Natural killer cell treated with Interleukin-12 subunit alpha and Interleukin-12 subunit beta and Interleukin-15 and Interleukin-18, amount 100 ng/mL, for 72 hours (primary cell): ENCODE data around the gene NCS1. TPM values are rescaled to one million over a fixed set of nuclear protein-coding genes. Genes with fewer than 3 reads are reported as not detected.
"Not testable (repeated sequence)": the region's sequence is repeated elsewhere in the genome, so short reads cannot be mapped to it uniquely, and the experiment has no call there.

ENCODE experiments used
- ATAC-seq, 2 donors: fragments of 150-1000 bp; cut with Tn5 transposase in 1 of 2; sonication (Bioruptor Pico), chemical (Tn5 transposase) in 1 of 2; 2 replicates each; pipeline ENCODE4 v1.10.0; 2021
- DNase-seq: peaks from one replicate; pipeline ENCODE4 v3.0.0; 2022; ENCODE audit warnings: low spot score
- H3K27ac Mint-ChIP-seq, 2 donors: 1 replicate in 1 of 2; 2 replicates in 1 of 2; pipeline ENCODE4 v1.8.0; 2022; ENCODE audit warnings: mixed read lengths in 2 of 2, mild to moderate bottlenecking in 1 of 2, moderate library complexity in 1 of 2
- H3K27me3 Mint-ChIP-seq, 2 donors: 1 replicate in 1 of 2; 2 replicates in 1 of 2; pipeline ENCODE4 v1.8.0; 2022; ENCODE audit warnings: mixed read lengths in 2 of 2
- H3K36me3 Mint-ChIP-seq: one replicate; pipeline ENCODE4 v1.8.0; 2022; ENCODE audit warnings: mixed read lengths
- H3K4me1 Mint-ChIP-seq, 2 donors: 1 replicate in 1 of 2; 2 replicates in 1 of 2; pipeline ENCODE4 v1.8.0; 2022; ENCODE audit warnings: low read depth in 2 of 2, mixed read lengths in 2 of 2, mild to moderate bottlenecking in 1 of 2
- H3K4me3 Mint-ChIP-seq: one replicate; pipeline ENCODE4 v1.8.0; 2022; ENCODE audit warnings: mixed read lengths
- H3K9me3 Mint-ChIP-seq: 2 replicates; pipeline ENCODE4 v1.8.0; 2022; ENCODE audit warnings: mixed read lengths
- total RNA-seq, 2 donors: library from RNA; stranded (reverse); gene quantifications; one replicate each; pipeline ENCODE4 v1.2.3, GENCODE V29; 2022

NCS1 gene
- total RNA-seq, 2 donors from 2014 or later = 31.0 to 38.1 TPM

- no peak for ATAC-seq
- DNase-seq = no peak
- Mint-ChIP-seq H3K4me3 (no peak overlapping the region), H3K4me1 (no peaks in the 10 kb centered on the region), H3K27me3 (peaks cover 20 to 21% of the 10 kb centered on the region in 2 donors), H3K36me3 (no peaks in the 10 kb centered on the region), H3K9me3 (peaks cover 3% of the 10 kb centered on the region), H3K27ac (no peak overlapping the region)
Observed at GRCh38 chr9:130276121-130276520, 103.9 kb downstream of the NCS1 start.

DNA sequence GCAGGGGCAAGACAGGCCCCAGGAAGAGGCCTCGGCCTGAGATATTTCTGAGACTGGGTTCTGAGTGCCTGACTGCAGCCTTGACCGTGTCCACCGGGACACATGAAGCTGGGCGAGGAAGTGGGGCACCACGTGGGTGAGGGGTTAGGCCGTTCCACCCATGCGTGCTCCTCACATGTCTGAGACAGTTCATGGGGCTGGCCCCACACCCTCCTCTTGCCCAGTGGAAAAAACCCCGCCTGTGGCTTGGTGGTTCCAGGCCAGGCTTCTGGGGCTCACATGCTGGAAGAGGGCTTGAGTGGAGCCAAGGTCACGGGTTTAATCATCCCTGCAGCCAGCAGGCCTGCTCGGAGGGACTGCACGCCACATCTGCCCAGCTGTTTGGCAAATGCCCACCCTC lies 104.8 kb downstream of the NCS1 start:
- H3K36me3 Mint-ChIP-seq = no peaks in the 10 kb centered on the region

DNA sequence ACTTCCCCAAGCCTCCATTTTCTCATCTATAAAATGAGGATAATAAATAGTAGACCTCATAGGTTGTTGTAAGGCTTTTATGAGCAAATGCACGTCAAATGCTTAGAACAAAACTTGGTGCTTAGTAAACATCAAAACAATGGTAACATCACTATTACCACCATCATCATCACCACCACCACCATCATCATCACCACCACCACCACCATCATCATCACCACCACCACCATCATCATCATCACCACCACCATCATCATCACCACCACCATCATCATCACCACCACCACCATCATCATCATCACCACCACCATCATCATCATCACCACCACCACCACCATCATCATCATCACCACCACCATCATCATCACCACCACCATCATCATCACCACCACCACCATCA lies 105.3 kb downstream of the NCS1 start:
- H3K4me1 Mint-ChIP-seq, H3K36me3 Mint-ChIP-seq, H3K4me3 Mint-ChIP-seq, H3K27ac Mint-ChIP-seq, H3K9me3 Mint-ChIP-seq, DNase-seq, ATAC-seq: not testable (repeated sequence)
- H3K27me3 Mint-ChIP-seq = peaks cover 16 to 20% of the 10 kb centered on the region in 2 donors

More for the DNA sequence above, 104.8 kb downstream of the NCS1 start:
- H3K9me3 Mint-ChIP-seq = peaks cover 3% of the 10 kb centered on the region
- DNase-seq (no peak), ATAC-seq (no peak)
- H3K27ac Mint-ChIP-seq = no peak overlapping the region
- H3K27me3 Mint-ChIP-seq = peaks cover 15 to 17% of the 10 kb centered on the region in 2 donors
- H3K4me1 Mint-ChIP-seq = no peaks in the 10 kb centered on the region
- H3K4me3 Mint-ChIP-seq = no peak overlapping the region

GRCh38 chr9:130283539-130284248 lies 111.5 kb downstream of the NCS1 start:
- H3K36me3 Mint-ChIP-seq = no peaks in the 10 kb centered on the region
- no peak overlapping the region for H3K27ac Mint-ChIP-seq
- peaks cover 20 to 36% of the 10 kb centered on the region in 2 donors for H3K27me3 Mint-ChIP-seq
- no peak overlapping the region for H3K4me3 Mint-ChIP-seq
- no peaks in the 10 kb centered on the region for H3K4me1 Mint-ChIP-seq
- ATAC-seq (no peak), DNase-seq (no peak)
- H3K9me3 Mint-ChIP-seq = no peaks in the 10 kb centered on the region

DNA sequence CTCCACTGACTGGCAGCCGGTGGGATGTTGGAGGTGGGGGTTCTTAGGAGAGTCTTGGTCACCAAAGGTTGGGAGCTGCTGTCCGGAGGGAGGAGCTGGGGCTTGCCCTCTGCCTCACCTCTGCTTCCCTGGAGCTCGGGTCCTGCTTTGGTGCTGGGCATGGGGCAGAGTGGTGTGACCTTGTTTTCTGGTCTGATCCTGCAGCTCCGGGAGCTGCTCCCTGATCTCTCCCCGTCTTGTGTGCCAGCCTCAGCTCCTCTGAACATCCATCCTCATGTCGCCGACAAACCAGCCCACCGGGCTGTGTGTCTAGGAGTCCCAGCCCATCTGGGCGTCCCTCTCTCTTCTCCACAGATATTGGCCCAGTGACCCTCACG lies 112.0 kb downstream of the NCS1 start:
- Mint-ChIP-seq H3K27ac (no peak overlapping the region), H3K4me1 (no peaks in the 10 kb centered on the region), H3K36me3 (no peaks in the 10 kb centered on the region), H3K4me3 (no peak overlapping the region), H3K27me3 (peaks cover 20 to 36% of the 10 kb centered on the region in 2 donors), H3K9me3 (no peaks in the 10 kb centered on the region)
- ATAC-seq = no peak
- no peak for DNase-seq

GRCh38 chr9:130284690-130285089 lies 112.5 kb downstream of the NCS1 start:
- Mint-ChIP-seq H3K4me3 (no peak overlapping the region), H3K27ac (no peak overlapping the region), H3K9me3 (no peaks in the 10 kb centered on the region), H3K27me3 (peaks cover 20 to 35% of the 10 kb centered on the region in 2 donors), H3K36me3 (no peaks in the 10 kb centered on the region), H3K4me1 (no peaks in the 10 kb centered on the region)
- no peak for ATAC-seq
- no peak for DNase-seq

GRCh38 chr9:130285271-130285670 lies 113.1 kb downstream of the NCS1 start:
- no peak for DNase-seq
- ATAC-seq = no peak
- Mint-ChIP-seq H3K4me3 (no peak overlapping the region), H3K27ac (no peak overlapping the region), H3K27me3 (peaks cover 21 to 37% of the 10 kb centered on the region in 2 donors), H3K9me3 (no peaks in the 10 kb centered on the region), H3K4me1 (no peaks in the 10 kb centered on the region), H3K36me3 (no peaks in the 10 kb centered on the region)

DNA sequence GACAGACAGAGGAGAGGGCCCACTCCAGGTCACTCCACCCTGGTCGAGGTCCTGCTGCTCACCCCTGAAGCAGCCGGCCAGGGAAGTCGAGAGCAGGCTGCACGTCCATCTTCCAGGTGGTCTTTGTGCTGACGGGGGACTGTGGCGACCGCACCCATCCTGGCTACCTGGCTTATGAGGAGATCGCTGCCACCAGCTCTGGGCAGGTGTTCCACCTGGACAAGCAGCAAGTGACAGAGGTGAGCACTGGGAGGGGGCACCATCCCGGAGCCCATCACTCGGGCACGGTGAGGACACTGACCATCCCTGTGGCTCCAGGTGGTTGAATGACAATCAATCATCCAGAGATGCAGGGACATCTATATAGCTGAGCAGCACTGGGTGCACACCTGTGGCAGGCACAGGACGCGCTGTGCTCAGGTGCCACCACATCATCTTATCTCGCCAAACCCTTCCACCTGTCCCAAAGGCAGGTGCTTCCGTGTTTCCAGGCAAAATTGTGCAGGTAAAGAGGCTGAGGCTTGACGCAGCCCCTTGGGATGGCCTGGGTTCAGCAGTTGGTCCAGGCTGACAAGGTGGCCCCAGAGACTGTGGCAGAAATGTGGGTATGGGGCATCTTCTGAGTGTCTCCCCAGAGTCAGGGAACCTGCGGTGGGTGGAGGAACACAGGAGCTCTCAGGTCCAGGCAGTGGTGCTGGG lies 114.0 kb downstream of the NCS1 start:
- no peak for DNase-seq
- no peaks in the 10 kb centered on the region for H3K9me3 Mint-ChIP-seq

More for the DNA sequence above, 114.0 kb downstream of the NCS1 start:
- Mint-ChIP-seq H3K27me3 (peaks cover 26 to 39% of the 10 kb centered on the region in 2 donors), H3K4me3 (no peak overlapping the region), H3K27ac (no peak overlapping the region), H3K4me1 (no peaks in the 10 kb centered on the region), H3K36me3 (no peaks in the 10 kb centered on the region)
- ATAC-seq = no peak

Other genes with a start within 250 kb of the NCS1 start
- gene FNBP1, start 129.2 kb upstream of the NCS1 start, total RNA-seq = 100 to 1,000 TPM; 124 to 141 TPM
- 10 to 100 TPM; 32.6 to 32.8 TPM for gene GPR107, start 118.5 kb upstream of the NCS1 start, total RNA-seq
- not detected for gene HMCN2, start 93.4 kb downstream of the NCS1 start, total RNA-seq